ENCODE results near the gene EXOG.

The EXOG gene, protein sequence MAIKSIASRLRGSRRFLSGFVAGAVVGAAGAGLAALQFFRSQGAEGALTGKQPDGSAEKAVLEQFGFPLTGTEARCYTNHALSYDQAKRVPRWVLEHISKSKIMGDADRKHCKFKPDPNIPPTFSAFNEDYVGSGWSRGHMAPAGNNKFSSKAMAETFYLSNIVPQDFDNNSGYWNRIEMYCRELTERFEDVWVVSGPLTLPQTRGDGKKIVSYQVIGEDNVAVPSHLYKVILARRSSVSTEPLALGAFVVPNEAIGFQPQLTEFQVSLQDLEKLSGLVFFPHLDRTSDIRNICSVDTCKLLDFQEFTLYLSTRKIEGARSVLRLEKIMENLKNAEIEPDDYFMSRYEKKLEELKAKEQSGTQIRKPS

DNA sequence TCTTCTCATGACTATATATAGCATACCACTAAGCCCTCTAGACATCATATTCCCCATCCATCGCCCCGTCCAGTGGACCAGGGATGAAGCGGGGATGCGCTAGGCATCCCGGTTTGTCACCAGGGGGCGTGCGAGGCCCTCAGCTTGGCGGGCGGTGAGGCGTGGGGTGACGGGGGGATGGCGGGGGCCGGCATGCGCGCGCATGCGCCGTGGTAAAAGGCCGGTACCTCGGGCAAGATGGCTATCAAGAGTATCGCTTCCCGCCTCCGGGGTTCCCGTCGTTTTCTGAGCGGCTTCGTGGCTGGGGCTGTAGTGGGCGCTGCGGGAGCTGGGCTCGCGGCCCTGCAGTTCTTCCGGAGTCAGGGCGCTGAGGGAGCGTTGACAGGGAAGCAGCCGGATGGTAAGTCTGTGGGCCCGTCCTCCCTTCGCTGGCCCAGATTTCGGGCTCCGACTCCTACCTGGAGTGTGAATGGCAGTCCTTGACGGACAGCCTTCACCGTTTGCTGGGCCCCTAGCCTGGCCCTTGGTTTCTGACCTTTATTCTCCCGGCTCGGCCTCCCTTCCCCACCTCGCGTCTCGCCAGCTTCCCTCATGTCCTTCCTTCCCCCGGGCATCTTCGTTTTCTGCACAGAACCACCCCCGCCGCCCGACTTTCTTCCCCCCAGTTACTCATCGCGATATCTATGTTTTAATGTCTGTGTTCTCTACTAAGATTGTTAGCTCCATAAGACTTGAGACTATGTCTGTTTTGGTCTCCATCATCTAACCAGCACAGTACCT lies at the start of gene EXOG:
Gene EXOG (plus strand): TSS at position 210 of the 780 bp plus-strand sequence. CDS start 28 bp downstream, at position 238.
- Histone ChIP-seq H4K20me1 (ENCODE audit: insufficient read depth, low read length) (no peaks in the 10 kb centered on the region), H3K4me1 (ENCODE audit: low read length) (peaks cover 20% of the 10 kb centered on the region), H3K27ac (ENCODE audit: low read length) (peak within 1 kb of the TSS; percentile 49), H3K36me3 (replicated peaks; ENCODE audit: low read depth, low read length) (peaks cover 20% of the 10 kb centered on the region), H3K4me2 (ENCODE audit: low read length) (peak within 1 kb of the TSS; percentile 77), H2AFZ (ENCODE audit: low read depth, low read length) (peak within 1 kb of the TSS; percentile 55), H3K79me2 (ENCODE audit: low read length) (peaks cover 13% of the 10 kb centered on the region), H3K9me3 (ENCODE audit: insufficient read depth, low read length) (no peaks in the 10 kb centered on the region), H3K4me3 (ENCODE audit: low read length) (peak within 1 kb of the TSS; percentile 88), H3K27me3 (ENCODE audit: low read depth, low read length) (no peaks in the 10 kb centered on the region), H3K9ac (ENCODE audit: low read length) (peak within 1 kb of the TSS; percentile 85)
- TF ChIP-seq, protein P1, sequence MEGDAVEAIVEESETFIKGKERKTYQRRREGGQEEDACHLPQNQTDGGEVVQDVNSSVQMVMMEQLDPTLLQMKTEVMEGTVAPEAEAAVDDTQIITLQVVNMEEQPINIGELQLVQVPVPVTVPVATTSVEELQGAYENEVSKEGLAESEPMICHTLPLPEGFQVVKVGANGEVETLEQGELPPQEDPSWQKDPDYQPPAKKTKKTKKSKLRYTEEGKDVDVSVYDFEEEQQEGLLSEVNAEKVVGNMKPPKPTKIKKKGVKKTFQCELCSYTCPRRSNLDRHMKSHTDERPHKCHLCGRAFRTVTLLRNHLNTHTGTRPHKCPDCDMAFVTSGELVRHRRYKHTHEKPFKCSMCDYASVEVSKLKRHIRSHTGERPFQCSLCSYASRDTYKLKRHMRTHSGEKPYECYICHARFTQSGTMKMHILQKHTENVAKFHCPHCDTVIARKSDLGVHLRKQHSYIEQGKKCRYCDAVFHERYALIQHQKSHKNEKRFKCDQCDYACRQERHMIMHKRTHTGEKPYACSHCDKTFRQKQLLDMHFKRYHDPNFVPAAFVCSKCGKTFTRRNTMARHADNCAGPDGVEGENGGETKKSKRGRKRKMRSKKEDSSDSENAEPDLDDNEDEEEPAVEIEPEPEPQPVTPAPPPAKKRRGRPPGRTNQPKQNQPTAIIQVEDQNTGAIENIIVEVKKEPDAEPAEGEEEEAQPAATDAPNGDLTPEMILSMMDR (IDR thresholded peaks at IDR 0.05; ENCODE audit: low read depth, low read length): peak; percentile 91
- TF ChIP-seq EZH2phosphoT487 (IDR thresholded peaks at IDR 0.05; ENCODE audit: low read depth): no peak

DNA sequence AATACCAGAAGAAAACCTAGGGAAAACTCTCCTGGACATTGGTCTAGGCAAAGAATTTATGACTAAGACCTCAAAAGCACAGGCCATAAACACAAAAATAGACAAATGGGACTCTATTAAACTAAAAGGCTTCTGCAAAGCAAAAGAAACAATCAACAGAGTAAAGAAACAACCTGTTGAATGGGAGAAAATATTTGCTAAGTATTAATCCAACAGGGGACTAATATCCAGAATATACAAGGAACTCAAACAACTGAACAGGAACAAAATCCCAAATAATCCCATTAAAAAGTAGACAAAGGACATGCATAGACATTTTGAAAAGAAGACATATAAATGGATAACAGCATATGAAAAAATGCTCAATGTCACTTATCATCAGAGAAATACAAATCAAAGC lies 49.3 kb upstream of the EXOG start:
- Histone ChIP-seq H3K9ac (ENCODE audit: low read length) (no peak overlapping the region), H3K36me3 (replicated peaks; ENCODE audit: low read depth, low read length) (no peaks in the 10 kb centered on the region), H3K4me3 (ENCODE audit: low read length) (no peak overlapping the region), H2AFZ (ENCODE audit: low read depth, low read length) (no peak overlapping the region), H3K27ac (ENCODE audit: low read length) (no peak overlapping the region), H3K9me3 (ENCODE audit: insufficient read depth, low read length) (0 out of 2 replicates have a peak, but pooled peaks cover 4% of the 10 kb centered on the region), H3K79me2 (ENCODE audit: low read length) (no peaks in the 10 kb centered on the region), H3K4me1 (ENCODE audit: low read length) (no peaks in the 10 kb centered on the region), H4K20me1 (ENCODE audit: insufficient read depth, low read length) (no peaks in the 10 kb centered on the region), H3K27me3 (ENCODE audit: low read depth, low read length) (no peaks in the 10 kb centered on the region), H3K4me2 (ENCODE audit: low read length) (no peak overlapping the region)
- TF ChIP-seq, protein P1 (IDR thresholded peaks at IDR 0.05; ENCODE audit: low read depth, low read length): no peak
- TF ChIP-seq EZH2phosphoT487 (IDR thresholded peaks at IDR 0.05; ENCODE audit: low read depth): no peak

DNA sequence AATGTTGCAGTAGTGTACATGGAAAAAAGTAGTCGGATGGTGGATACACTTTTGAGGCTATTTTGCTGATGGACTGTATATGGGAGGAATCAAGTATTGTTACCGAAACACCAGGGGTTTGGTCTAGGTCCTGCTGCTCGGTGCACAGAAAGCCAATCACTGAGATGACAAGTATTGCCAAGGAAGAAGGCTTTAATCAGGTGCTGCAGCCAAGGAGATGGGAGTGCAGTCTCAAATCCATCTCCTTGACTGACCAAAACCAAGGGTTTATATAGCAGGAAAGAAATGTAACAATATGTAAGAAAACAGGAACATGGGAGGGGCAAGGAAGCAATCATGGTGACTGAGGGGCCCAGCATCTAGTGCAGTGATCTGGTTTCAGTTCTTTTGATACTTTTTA lies 45.3 kb upstream of the EXOG start:
- Histone ChIP-seq H3K4me1 (ENCODE audit: low read length) (peaks cover 7% of the 10 kb centered on the region), H3K36me3 (replicated peaks; ENCODE audit: low read depth, low read length) (no peaks in the 10 kb centered on the region)

More for the DNA sequence above, 45.3 kb upstream of the EXOG start:
- TF ChIP-seq, protein P1 (IDR thresholded peaks at IDR 0.05; ENCODE audit: low read depth, low read length): no peak
- no peak for TF ChIP-seq EZH2phosphoT487 (IDR thresholded peaks at IDR 0.05; ENCODE audit: low read depth)
- H3K9me3 ChIP-seq (ENCODE audit: insufficient read depth, low read length): 0 out of 2 replicates have a peak, but pooled peaks cover 4% of the 10 kb centered on the region
- no peaks in the 10 kb centered on the region for H3K27me3 ChIP-seq (ENCODE audit: low read depth, low read length)
- H3K4me2 ChIP-seq (ENCODE audit: low read length): no peak overlapping the region
- H2AFZ ChIP-seq (ENCODE audit: low read depth, low read length): no peak overlapping the region
- no peak overlapping the region for H3K27ac ChIP-seq (ENCODE audit: low read length)
- H3K79me2 ChIP-seq (ENCODE audit: low read length): peaks cover 17% of the 10 kb centered on the region
- no peak overlapping the region for H3K4me3 ChIP-seq (ENCODE audit: low read length)
- H3K9ac ChIP-seq (ENCODE audit: low read length): no peak overlapping the region
- no peaks in the 10 kb centered on the region for H4K20me1 ChIP-seq (ENCODE audit: insufficient read depth, low read length)
